RWPE2 (cell line): Measurements from ENCODE around the gene SLC2A9.

Source experiments
- ATAC-seq: fragments of 200-7000 bp; cut with Tn5 transposase; 3 replicates; pipeline ENCODE4 v1.9.1; 2021; ENCODE audit warnings: low read depth
- DNase-seq: peaks from one replicate; pipeline ENCODE4 v3.0.0-alpha.2; 2020; ENCODE audit warnings: low spot score
- H3K27ac ChIP-seq: fragments of 450-650 bp; 2 replicates; pipeline ENCODE4 v1.5.1; 2017; ENCODE audit warnings: mild to moderate bottlenecking; ENCODE audit not compliant: poor library complexity, severe bottlenecking
- H3K27me3 ChIP-seq: fragments of 250-450 bp; sonication (Bioruptor Pico); 2 replicates; pipeline ENCODE4 v1.5.1; 2021; ENCODE audit warnings: mild to moderate bottlenecking, moderate library complexity; ENCODE audit not compliant: insufficient read depth, poor library complexity, severe bottlenecking
- H3K36me3 ChIP-seq: fragments of 250-450 bp; sonication (Bioruptor Pico); 2 replicates; pipeline ENCODE4 v1.5.1; 2020; ENCODE audit warnings: low read depth, mild to moderate bottlenecking, moderate library complexity
- H3K4me1 ChIP-seq: fragments of 250-450 bp; sonication (Bioruptor Pico); 2 replicates; pipeline ENCODE4 v1.5.1; 2021; ENCODE audit warnings: mild to moderate bottlenecking, moderate library complexity; ENCODE audit not compliant: insufficient read depth, poor library complexity, severe bottlenecking
- H3K4me3 ChIP-seq: fragments of 250-450 bp; sonication (Bioruptor Pico); 2 replicates; pipeline ENCODE4 v1.5.1; 2021; ENCODE audit warnings: mild to moderate bottlenecking, moderate library complexity; ENCODE audit not compliant: severe bottlenecking
- H3K9me3 ChIP-seq: fragments of 250-450 bp; sonication (Bioruptor Pico); 2 replicates; pipeline ENCODE4 v1.5.1; 2021; ENCODE audit warnings: mild to moderate bottlenecking, moderate library complexity; ENCODE audit not compliant: severe bottlenecking
- TF ChIP-seq, protein P1 (sequence below): fragments of 450-650 bp; IDR thresholded peaks from one replicate; pipeline ENCODE4 v1.5.1; 2017; ENCODE audit warnings: mild to moderate bottlenecking, moderate library complexity; ENCODE audit not compliant: poor library complexity, severe bottlenecking

The SLC2A9 gene

DNA sequence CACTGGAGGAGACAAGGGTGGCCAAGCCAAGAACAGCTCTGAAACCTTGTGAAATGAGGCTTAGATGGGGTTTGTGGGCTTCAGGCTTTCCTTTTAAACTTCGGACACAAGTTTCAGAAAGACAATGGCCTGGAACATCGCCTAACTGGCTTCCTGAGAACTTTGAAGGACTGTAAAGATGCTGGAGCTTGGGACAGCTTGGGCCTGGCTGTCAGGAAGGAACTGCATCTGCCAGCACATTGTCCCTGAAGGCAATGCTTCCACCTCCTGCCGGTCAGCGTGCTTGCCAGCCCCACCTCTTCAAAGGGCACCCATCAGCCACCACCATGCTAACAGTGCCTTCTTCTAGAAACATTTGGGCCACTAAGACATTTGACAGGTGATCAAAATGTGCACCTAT is 132.0 kb downstream of the SLC2A9 start:
- ATAC-seq (no peak), DNase-seq (no peak)
- no peak overlapping the region for H3K27ac ChIP-seq
- no peaks in the 10 kb centered on the region for H3K4me1 ChIP-seq
- TF ChIP-seq, protein P1, sequence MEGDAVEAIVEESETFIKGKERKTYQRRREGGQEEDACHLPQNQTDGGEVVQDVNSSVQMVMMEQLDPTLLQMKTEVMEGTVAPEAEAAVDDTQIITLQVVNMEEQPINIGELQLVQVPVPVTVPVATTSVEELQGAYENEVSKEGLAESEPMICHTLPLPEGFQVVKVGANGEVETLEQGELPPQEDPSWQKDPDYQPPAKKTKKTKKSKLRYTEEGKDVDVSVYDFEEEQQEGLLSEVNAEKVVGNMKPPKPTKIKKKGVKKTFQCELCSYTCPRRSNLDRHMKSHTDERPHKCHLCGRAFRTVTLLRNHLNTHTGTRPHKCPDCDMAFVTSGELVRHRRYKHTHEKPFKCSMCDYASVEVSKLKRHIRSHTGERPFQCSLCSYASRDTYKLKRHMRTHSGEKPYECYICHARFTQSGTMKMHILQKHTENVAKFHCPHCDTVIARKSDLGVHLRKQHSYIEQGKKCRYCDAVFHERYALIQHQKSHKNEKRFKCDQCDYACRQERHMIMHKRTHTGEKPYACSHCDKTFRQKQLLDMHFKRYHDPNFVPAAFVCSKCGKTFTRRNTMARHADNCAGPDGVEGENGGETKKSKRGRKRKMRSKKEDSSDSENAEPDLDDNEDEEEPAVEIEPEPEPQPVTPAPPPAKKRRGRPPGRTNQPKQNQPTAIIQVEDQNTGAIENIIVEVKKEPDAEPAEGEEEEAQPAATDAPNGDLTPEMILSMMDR, result no peak
- peaks cover 44% of the 10 kb centered on the region for H3K36me3 ChIP-seq
- H3K4me3 ChIP-seq, result no peak overlapping the region
- no peaks in the 10 kb centered on the region for H3K9me3 ChIP-seq
- H3K27me3 ChIP-seq, result no peaks in the 10 kb centered on the region

GRCh38 chr4:9885958-9886357 is 135.3 kb downstream of the SLC2A9 start:
- H3K27ac ChIP-seq, result no peak overlapping the region
- no peaks in the 10 kb centered on the region for H3K4me1 ChIP-seq
- H3K4me3 ChIP-seq, result no peak overlapping the region
- TF ChIP-seq, protein P1, result no peak
- peaks cover 62% of the 10 kb centered on the region for H3K36me3 ChIP-seq
- DNase-seq (no peak), ATAC-seq (no peak)
- H3K9me3 ChIP-seq, result no peaks in the 10 kb centered on the region
- no peaks in the 10 kb centered on the region for H3K27me3 ChIP-seq

DNA sequence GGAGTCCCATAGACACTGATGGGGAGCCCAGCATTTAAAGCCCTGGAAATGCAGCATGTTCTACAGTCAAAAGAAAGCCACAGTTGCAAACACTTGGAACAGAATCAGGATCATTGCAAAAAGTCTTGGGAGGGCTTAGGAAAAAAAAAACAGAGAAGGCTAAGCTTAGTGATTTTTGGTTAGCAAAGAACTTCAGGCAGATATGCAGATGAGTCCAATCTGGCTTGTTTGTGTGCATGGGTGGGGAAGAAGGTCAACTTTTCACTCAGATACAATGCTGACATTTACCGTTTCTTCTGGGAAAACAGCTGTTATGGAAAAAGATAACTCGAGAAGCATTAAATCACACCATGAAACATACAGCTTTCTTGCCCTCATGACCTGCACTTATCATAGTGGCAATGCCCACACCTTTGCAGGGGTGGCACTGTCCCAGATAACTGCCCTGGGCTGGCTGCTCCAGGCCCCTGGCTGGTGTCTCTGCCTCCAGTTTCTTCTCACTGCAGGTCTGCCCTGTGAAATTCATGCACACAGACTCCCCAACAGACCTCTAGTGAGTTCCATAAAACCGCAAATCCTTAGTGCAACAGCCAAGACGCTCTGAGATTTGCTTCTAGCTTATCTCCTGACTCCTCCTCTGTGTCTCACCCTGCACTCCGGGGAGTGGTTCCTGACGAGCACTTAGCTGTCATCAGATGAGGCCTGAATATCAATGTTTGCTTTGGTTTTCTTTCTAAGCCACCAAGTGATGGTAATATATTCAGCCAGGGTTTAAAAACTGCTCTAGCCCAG is 140.7 kb downstream of the SLC2A9 start:
- no peak overlapping the region for H3K27ac ChIP-seq
- H3K9me3 ChIP-seq, result no peaks in the 10 kb centered on the region
- no peak overlapping the region for H3K4me3 ChIP-seq
- no peak for DNase-seq
- TF ChIP-seq, protein P1, result no peak
- no peak for ATAC-seq
- H3K27me3 ChIP-seq, result no peaks in the 10 kb centered on the region
- peaks cover 53% of the 10 kb centered on the region for H3K36me3 ChIP-seq
- H3K4me1 ChIP-seq, result no peaks in the 10 kb centered on the region

- Histone ChIP-seq H3K36me3 (peaks cover 32% of the 10 kb centered on the region), H3K9me3 (no peaks in the 10 kb centered on the region), H3K4me1 (no peaks in the 10 kb centered on the region), H3K27me3 (no peaks in the 10 kb centered on the region), H3K27ac (no peak overlapping the region), H3K4me3 (no peak overlapping the region)
- TF ChIP-seq, protein P1, result no peak
- ATAC-seq (no peak), DNase-seq (no peak)
These were observed 144.2 kb downstream of the SLC2A9 start for GRCh38 chr4:9877123-9877522.

GRCh38 chr4:9875516-9875915 is 145.8 kb downstream of the SLC2A9 start:
- Histone ChIP-seq H3K4me1 (no peaks in the 10 kb centered on the region), H3K9me3 (no peaks in the 10 kb centered on the region), H3K27ac (no peak overlapping the region), H3K27me3 (no peaks in the 10 kb centered on the region), H3K4me3 (no peak overlapping the region), H3K36me3 (peaks cover 22% of the 10 kb centered on the region)
- ATAC-seq, result no peak
- DNase-seq, result no peak
- TF ChIP-seq, protein P1, result no peak
